HG02885 (cell line): Measurements from ENCODE around the gene CACNA2D3.

Source experiments
- ATAC-seq: cut with Tn5 transposase; IDR thresholded peaks from one replicate; pipeline ENCODE4 v1.9.1; 2021; ENCODE audit warnings: mild to moderate bottlenecking; ENCODE audit not compliant: unreplicated experiment, poor library complexity

CACNA2D3 gene

GRCh38 chr3:54547051-54547450, 424.7 kb downstream of the CACNA2D3 start:
- no peak for ATAC-seq

GRCh38 chr3:54547846-54548245, 425.5 kb downstream of the CACNA2D3 start:
- ATAC-seq, result no peak

- ATAC-seq, result no peak
Measured at GRCh38 chr3:54549607-54550220, 427.4 kb downstream of the CACNA2D3 start.

GRCh38 chr3:54550221-54550977, 428.0 kb downstream of the CACNA2D3 start:
- ATAC-seq, result no peak

GRCh38 chr3:54556630-54557029, 434.3 kb downstream of the CACNA2D3 start:
- ATAC-seq, result no peak

GRCh38 chr3:54557538-54558428, 435.4 kb downstream of the CACNA2D3 start:
- no peak for ATAC-seq

- ATAC-seq, result no peak
Measured at GRCh38 chr3:54563501-54564200, 441.3 kb downstream of the CACNA2D3 start.

GRCh38 chr3:54564374-54564925, 442.1 kb downstream of the CACNA2D3 start:
- no peak for ATAC-seq

GRCh38 chr3:54565956-54566355, 443.6 kb downstream of the CACNA2D3 start:
- ATAC-seq, result no peak

GRCh38 chr3:54567949-54568348, 445.6 kb downstream of the CACNA2D3 start:
- no peak for ATAC-seq

- no peak for ATAC-seq
Measured at GRCh38 chr3:54570008-54570407, 447.7 kb downstream of the CACNA2D3 start.

GRCh38 chr3:54572197-54572895, 450.0 kb downstream of the CACNA2D3 start:
- no peak for ATAC-seq

GRCh38 chr3:54573858-54574257, 451.5 kb downstream of the CACNA2D3 start:
- no peak for ATAC-seq

- ATAC-seq, result no peak
Measured at GRCh38 chr3:54574906-54575617, 452.7 kb downstream of the CACNA2D3 start.

- ATAC-seq, result no peak
Measured at GRCh38 chr3:54575618-54575960, 453.2 kb downstream of the CACNA2D3 start.

GRCh38 chr3:54577313-54577712, 455.0 kb downstream of the CACNA2D3 start:
- ATAC-seq, result no peak

GRCh38 chr3:54578417-54578816, 456.1 kb downstream of the CACNA2D3 start:
- ATAC-seq, result no peak

GRCh38 chr3:54580453-54580852, 458.1 kb downstream of the CACNA2D3 start:
- ATAC-seq, result no peak

- no peak for ATAC-seq
Measured at GRCh38 chr3:54582424-54582823, 460.1 kb downstream of the CACNA2D3 start.
